ENCODE measurements around the gene UBL7.
"Not testable (repeated sequence)": the region's sequence is repeated elsewhere in the genome, so short reads cannot be mapped to it uniquely, and the experiment has no call there.

The UBL7 gene, protein sequence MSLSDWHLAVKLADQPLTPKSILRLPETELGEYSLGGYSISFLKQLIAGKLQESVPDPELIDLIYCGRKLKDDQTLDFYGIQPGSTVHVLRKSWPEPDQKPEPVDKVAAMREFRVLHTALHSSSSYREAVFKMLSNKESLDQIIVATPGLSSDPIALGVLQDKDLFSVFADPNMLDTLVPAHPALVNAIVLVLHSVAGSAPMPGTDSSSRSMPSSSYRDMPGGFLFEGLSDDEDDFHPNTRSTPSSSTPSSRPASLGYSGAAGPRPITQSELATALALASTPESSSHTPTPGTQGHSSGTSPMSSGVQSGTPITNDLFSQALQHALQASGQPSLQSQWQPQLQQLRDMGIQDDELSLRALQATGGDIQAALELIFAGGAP

DNA sequence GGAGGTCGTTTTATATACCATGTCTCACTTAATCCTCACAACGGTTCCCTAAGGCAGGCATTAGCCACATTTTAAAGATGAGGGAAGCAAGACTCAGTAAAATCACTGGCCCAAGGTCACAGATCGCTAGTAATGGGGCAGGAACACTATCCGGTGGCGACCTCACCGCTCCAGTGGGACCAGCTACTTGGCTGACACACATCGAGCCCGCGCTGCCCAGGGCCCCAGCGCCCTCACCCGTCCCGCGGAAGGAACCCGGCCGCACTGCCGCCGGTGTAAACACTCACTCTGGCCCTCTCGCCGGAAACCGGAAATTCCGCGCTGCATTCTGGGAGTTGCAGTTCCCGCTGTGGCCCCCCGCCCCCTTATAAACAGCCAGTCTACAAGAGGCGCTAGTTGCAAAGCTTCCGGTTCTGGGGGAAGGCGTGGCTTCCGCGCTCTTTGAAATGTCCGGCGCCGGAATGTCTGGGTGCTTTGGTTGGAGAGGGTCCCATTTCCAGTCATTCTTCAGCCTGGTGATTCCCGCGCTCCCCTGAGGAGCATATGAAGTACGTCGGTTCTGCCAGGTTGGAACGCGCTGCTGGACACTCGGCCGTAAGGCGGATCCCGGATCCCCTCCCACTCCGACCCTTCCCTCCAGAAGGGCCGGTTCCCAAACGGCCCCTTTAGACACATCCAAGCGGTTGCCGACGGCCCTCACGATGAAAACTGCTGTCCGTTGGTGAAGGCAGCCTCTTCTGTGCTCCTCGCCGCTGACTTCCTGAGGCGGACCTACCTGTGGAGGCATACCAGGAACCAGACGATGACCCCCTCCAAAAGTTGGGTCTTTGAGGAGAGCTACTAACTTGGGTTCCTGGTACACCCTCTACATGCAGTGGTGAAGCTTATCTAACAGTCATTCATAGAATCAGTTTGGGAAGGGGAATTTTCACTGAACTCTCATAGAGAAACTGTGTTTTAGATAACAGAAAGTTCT is at the start of gene UBL7:
TSS of gene UBL7 (minus strand) at position 290 of the 976 bp plus-strand sequence. CDS start 2,293 bp downstream, outside the sequence.
- DNase-seq, result peak; percentile 94

- no peak for DNase-seq
Observed at GRCh38 chr15:74506515-74506840, 45.5 kb upstream of the UBL7 start.

DNA sequence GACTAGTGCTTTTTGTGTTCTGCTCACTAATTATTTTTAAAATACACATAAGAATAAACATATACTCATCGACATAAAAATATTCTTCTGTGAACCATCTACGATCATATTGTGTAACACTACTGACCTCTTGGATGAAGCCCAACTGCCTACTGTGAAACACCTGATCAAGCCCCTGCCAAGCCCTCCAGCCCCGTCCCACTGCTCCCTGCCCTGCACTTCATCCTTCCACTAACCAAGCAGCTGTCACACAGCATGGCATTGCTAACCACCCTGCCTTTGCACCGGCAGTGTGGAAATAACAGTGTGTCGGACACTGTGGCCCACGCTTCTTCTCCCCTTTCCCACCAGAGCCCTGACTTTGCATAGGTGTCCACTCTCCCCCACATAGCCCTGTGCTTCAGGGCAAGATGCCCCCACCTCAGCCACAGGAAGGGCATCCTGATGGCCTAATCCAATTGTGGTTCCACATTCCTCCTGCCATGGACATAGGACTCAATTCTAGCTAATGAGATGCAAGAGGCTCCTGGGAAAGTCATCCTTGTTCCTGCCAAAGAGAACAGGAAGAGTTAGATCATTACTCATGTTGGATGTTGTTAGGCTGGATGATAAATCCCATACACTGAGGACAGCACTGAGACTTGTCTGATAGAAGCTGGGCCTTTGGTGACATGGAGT is 45.0 kb upstream of the UBL7 start:
- DNase-seq, result no peak

DNA sequence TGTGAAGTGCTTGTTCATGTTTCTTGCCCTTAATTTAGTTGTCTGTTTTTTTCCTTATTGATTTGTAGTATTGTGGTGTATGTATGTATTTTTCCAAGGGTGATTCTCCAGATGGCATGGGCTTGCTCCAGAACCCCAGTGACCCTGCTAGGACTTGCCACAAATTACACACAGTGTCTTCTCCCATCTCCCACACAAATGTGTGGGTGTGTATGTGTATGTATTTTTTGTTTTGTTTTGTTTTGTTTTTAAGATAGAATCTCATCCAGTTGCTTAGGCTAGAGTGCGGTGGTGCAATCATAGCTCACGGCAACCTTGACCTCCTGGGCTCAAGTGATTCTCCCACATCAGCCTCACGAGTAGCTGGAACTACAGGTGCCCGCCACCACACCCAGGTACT is 43.9 kb upstream of the UBL7 start:
- no peak for DNase-seq

DNA sequence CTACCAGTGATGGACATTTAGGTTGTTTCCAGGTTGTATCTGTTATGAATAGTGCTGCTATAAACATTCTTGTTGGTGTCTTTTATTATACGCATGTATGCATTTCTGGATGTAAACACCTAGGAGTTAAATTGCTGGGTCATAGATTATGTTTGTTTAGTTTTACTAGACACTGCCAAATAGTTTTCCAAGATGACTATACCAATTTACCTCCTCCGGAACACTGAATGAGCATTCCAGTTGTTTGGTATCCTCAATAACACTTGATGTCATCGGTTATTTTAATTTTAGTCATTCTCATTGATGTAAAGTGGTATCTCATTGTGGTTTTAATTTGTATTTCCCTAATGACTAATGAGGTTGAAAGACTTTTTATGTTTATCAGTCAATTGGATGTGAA is 43.5 kb upstream of the UBL7 start:
- no peak for DNase-seq

DNA sequence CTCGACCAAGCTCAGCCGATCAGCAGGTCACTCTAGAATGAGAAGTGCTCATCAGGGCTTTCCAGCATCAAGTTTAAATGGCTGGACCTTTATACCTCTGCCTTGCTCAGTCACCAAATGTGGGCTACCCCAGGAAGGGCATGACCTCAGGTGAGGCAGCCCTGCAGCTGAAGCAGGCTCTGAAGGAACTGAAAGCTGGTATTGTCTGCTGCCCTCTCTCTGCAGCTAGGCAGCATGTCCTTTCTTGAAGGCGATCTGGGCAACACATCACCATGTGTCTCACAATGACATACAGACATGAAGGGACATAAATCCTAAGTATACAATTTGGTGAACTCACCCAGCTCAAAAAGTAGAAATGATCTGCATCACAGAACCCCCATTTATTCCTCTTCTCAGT is 41.3 kb upstream of the UBL7 start:
- DNase-seq, result no peak

DNA sequence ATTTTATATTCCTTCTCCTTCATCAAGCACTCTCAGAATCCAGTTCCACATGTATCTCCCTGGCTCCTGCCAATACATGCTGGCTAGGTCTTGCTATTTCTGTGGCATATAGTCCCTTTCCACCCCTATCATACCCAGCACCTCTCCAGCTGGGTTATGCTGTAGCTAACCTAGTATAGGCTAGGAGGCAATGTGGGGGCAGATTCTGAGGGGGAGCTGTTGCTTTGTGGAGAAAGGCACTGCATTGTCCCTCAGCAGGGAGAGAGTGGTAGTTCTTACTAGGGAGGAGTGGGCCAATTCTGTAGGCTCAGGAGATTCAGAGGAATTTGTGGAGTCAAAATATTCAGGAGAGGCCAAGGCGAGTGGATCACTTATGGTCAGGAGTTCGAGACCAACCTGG is 39.4 kb upstream of the UBL7 start:
- DNase-seq, result no peak

GRCh38 chr15:74499366-74499765 is 38.4 kb upstream of the UBL7 start:
- no peak for DNase-seq

- no peak for DNase-seq
Observed at GRCh38 chr15:74497584-74497983, 36.6 kb upstream of the UBL7 start.

GRCh38 chr15:74496648-74497047 is 35.7 kb upstream of the UBL7 start:
- no peak for DNase-seq

DNA sequence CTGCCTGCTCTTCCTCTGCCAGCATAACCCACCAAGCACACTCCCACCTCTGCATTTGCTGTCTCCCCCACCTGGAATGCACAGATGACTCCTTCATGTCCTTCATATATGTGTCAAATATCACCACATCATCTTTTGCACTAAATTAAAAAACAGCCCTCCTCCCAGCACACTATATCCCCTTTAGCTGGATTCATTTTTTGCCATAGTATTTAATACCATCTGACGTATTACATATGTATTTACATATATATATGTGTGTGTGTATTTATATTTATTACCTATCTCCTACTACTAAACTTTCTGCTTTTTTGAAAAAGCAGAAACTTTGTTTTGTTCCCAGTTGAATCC is 29.4 kb upstream of the UBL7 start:
- no peak for DNase-seq

DNA sequence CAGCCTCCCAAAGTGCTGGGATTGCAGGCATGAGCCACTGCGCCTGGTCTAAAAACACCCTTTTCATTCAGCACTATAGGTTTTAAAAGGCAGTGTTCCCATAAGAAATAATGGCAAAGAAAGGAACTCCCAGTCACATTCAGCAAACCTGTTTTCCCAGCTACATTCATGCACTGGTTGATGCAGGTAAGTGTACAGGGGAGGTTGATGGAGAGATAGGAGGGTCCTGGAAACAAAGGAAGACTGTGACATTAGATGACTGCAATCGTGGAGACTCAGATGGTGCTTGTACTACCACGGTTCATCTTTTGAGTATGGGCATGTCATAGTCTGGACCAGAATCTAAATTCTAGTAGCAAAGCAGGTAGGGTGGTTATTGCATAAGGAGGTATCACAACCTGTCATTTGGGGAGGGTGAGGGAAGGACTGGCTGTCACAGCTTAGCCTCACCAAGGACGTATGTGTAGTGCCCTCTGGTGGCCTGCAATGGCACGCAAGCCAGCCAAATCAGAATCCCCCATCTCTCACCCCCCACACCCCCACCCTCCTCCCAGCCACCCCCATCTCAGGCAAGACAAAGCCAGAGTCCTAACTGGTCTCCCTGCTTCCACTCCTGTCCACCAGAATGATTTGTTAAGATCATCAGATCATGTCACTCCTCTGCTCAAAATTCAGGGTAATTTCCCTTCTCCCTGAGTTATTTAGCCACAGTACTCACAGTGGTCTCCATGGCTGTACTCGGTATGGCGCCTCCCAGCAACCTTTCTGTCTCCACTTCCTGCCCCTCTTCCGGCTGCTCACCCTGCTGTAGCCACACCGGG is 28.8 kb upstream of the UBL7 start:
- peak; percentile 68 for DNase-seq

DNA sequence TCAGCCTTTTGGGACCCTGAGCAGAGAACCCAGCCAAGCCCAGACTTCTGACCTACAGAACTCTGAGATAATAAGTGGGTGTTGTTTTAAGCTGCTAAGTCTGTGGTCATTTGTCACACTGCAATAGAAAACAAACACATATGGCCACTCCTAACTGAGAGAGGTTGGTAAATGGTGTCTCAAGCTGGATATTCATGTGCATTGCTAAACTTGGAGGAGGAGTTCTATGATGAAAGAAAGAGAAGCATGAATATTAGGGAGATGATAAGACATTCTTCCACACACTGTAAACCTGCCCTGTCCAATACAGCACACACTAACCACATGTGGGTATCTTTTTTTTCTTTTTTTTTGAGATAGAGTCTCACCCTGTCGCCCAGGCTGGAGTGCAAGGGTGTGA is 27.8 kb upstream of the UBL7 start:
- DNase-seq, result no peak

DNA sequence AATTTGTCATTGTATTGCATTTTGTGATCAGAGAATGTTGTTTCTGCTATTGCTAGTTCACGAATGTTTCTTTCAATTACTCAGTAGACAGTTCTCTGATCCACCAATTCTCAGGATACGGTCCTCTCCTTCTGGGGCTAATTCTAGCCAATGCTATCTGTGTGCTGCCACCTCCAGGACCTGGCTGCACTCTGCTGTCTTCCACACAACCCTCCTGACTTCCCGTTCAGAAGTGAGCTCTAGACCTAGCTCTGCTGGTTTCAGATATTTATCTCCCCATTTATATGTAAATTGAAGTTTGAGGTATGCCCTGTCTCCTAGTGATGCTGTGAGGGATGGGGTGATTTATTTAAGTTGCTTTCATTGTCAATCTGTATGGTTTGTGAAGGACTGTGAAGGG is 21.7 kb upstream of the UBL7 start:
- DNase-seq, result no peak

DNA sequence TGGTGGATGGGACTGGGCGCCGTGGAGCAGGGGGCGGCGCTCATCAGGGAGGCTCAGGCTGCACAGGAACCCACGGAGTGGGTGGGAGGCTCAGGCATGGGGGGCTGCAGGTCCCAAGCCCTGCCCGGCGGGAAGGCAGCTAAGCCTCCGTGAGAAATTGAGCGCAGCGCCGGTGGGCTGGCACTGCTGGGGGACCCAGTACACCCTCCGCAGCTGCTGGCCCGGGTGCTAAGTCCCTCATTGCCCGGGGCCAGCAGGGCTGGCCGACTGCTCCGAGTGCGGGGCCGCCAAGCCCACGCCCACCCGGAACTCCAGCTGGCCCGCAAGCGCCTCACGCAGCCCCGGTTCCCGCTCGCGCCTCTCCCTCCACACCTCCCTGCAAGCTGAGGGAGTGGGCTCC is 19.4 kb upstream of the UBL7 start:
- DNase-seq, result not testable (repeated sequence)

DNA sequence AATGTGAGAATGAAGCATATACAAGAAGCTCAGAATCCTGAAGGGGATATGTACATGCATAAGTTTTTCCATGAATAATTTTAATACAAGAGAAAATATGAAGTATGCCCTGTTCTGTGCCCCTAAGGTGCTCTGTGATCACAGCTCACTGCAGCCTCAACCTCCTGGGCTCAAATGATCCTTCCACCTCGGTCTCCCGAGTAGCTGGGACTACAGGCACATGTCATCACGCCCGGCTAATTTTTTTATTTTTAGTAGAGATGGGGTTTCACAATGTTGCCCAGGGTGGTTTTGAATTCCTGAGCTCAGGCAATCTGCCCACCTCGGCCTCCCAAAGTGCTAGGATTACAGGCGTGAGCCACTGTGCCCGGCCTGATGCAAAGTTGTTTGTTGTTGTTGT is 10.7 kb upstream of the UBL7 start:
- DNase-seq, result not testable (repeated sequence)

- DNase-seq, result no peak
Observed at GRCh38 chr15:74470631-74471395, 9.9 kb upstream of the UBL7 start.

- no peak for DNase-seq
Observed at GRCh38 chr15:74468341-74469032, 7.5 kb upstream of the UBL7 start.

- no peak for DNase-seq
Observed at GRCh38 chr15:74466570-74466969, 5.6 kb upstream of the UBL7 start.

GRCh38 chr15:74464897-74465296 is 3.9 kb upstream of the UBL7 start:
- no peak for DNase-seq

GRCh38 chr15:74464216-74464615 is 3.3 kb upstream of the UBL7 start:
- no peak for DNase-seq
